NCI-H774 (cell line): ENCODE results near the gene ODF2L.

ENCODE experiments used
- DNase-seq: peaks from one replicate; lab custom pipeline; 2025; lab: John Stamatoyannopoulos, UW

Gene ODF2L

GRCh38 chr1:86305731-86306130 lies 90.4 kb downstream of the ODF2L start:
- no peak for DNase-seq

DNA sequence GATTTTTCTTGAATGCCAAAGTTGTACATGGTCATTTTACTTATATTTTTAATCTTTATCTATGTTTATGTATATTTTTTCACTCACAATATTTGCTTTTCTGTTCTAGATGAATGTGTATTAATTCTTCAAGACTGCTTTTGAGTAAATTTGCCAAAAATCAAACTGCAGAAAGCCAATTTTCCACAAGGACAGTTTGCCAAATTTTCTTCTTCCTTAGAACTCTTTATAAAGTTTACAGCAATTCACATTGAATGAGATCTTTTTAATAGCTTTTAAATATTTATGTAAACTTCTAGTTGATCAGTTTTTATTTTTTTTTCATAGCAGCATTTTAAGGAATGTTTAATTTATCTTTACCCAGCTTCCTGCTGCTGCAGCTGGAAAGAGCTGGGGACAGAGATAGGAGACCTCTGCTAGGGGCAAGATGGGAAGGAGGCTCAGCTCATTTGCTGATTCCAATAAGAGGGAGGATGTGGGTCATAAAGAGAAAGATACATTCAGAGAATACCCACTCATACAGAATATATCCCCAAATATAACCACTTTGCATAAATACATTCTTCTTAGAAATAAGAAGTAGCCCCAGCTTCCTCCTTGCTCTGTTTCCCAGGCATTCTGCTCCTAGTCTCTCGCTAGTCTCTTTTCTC lies 93.0 kb downstream of the ODF2L start:
- no peak for DNase-seq
